RCC 7860 (cell line): Measurements from ENCODE around the gene RAB7A.
"Not testable (repeated sequence)": the region's sequence is repeated elsewhere in the genome, so short reads cannot be mapped to it uniquely, and the experiment has no call there.

Experiments
- DNase-seq: peaks from one replicate; pipeline ENCODE4 v3.0.0-alpha.2; 2015; ENCODE audit warnings: low spot score
- FAIRE-seq: peaks from 2 replicates; lab custom pipeline; 2012; peaks lifted over from hg19 to GRCh38; lab: Jason Lieb, UNC

RAB7A gene

DNA sequence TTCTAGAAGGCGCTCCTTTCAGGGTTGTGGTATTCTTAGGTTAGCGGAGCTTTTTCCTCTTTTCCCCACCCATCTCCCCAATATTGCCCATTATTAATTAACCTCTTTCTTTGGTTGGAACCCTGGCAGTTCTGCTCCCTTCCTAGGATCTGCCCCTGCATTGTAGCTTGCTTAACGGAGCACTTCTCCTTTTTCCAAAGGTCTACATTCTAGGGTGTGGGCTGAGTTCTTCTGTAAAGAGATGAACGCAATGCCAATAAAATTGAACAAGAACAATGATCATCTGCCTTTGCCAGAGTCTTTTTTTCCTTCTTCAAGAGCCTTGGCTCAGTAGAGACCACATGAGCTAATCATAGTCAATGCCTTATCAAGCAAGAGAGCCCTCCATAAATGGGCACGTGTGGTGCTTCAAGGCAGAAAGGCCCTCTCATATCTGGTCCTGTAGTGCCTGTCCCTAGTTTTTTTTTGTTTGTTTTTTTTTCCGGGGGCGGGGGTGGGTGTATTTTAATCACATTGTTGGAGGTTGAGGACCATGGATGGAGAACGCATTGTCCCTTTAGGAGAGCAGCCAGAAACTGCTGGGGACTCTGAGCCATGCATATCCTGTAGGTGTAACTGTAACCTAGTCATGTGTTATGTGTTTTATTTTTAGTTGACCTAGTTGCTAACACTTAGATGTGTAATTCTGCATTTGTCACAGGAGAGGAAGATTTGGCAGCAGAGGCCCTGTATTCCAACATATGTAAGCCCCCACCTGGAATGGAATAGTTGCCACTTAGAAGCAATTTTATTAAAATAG, 88.7 kb downstream of the RAB7A start:
- FAIRE-seq (no peak), DNase-seq (no peak)

DNA sequence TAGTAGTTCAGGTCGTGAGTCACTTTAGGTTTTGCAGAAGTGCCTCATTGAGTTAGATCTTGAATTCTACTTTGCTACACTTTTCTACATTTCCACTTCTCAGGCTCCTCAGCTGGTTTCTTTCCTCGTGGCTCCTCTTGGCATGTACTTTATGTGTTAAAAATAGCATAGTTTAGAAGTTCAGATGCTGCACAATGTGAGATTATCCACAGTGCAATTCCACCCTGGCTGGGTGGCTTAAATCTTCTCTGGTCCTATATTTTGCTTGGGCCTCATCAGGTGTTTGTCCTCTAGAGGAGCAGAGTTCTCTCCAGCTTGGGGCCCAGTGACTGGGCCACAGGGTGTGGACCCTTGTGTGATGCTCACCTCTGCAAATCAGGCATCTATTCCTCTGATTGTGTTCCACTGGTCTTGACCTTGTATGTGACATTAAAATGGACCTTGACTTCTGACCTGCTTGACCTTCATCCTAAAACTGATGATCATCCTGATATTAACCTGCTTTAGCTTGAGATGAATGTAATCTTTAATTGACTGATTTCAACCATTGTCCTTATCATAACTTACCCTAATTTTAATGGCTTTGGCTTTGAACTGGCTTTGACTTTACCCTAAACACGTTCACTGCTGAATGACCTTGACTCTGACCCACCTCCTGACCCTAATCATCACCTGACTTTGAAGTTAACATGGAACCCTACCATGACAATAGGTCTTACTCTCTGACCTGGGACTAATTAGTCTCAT, 89.5 kb downstream of the RAB7A start:
- FAIRE-seq = no peak

DNA sequence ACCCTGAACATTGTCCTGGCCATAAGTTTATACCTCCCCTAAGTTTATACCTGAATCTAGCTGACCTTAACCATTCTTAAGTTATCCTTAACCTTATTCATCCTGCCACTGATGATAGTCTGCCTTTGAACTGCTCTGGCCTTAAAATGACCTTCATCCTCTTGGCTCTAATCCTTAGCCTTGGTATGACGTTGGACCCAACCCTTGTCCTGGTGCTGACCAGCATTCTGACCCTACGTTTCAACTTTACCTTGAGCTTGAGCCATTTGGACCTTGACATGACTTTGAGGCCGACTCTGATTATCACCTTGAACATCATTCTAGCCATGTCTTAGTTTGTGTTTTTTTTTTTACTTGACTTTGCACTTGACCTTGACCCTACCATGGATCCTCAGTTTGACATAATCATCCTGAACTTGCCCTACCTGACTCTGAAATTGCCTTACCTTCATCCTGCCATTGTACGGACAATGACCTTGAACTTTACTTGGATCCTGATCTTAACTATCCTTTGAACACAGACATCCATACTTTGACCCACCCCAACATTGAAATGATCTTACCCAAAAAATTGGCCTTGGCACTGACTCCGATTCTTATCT, 92.3 kb downstream of the RAB7A start:
- no peak for FAIRE-seq
- DNase-seq = no peak

More for the DNA sequence above, 89.5 kb downstream of the RAB7A start:
- no peak for DNase-seq

DNA sequence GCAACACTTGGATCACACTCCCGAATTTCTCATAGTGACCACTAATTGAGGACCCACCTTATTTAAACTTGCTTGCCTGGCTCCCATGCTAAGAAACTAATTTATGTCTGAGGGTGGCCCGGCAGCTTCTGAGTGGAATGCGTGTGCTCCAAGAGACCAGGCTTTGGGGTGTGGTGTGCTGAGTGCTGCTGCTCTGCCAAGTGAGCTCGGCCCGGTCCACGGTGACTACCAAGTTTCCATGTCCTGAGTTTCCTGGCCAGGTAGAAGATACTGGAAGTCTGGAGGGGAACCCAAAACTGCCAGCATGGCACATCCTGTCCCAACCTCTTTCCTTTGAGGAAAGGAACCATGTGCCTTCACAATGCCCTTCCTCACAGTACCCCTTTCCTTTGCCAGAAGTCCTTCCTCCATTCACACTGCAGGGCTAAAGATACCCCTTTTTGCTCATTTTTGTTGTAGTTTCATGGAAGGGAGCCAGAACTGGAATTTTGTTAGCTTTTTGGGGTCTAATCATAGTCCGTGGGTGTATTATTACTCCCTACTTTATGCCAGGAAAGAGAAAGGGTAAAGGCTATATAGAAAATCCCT, 94.4 kb downstream of the RAB7A start:
- FAIRE-seq = no peak
- DNase-seq = no peak

DNA sequence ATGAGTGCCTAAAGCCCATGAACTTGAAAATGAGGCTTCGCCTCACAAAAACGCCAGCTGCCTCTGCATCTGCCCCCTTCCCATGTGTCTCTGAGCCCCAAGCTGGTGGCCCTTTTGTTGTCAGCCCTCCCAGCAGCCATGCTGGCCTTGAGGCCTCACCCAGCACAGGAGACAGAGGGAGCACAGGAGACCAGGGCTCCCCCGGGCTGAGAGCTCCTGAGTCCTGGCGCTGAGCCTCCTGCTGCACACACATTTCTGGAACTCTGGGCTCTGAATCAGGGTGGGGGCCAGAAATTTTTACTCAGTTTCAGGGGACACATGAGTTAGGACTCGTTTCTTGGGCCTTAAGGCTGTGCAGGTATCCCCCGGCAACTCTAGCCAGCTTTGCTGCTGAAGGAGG, 97.0 kb downstream of the RAB7A start:
- no peak for FAIRE-seq
- DNase-seq = no peak

DNA sequence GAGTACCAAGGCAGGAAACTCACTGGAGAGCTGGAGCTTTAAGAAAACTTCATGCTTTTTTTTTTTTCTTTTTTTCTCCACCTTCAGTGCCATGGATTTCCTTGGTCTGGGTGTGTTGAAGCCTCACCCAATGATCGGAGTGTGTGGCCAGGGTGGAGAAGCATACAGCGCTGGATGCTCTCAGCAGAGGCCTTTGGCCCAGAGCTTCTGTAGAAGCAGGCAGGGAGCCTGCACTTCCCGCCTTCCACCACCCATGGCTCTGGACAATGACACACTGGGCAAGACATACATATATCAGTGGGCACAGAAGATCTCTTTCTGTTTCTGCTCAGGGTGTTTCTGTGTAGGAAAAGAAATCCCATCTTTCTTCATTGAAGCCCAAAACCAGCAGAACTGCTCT, 97.6 kb downstream of the RAB7A start:
- DNase-seq (no peak), FAIRE-seq (no peak)

DNA sequence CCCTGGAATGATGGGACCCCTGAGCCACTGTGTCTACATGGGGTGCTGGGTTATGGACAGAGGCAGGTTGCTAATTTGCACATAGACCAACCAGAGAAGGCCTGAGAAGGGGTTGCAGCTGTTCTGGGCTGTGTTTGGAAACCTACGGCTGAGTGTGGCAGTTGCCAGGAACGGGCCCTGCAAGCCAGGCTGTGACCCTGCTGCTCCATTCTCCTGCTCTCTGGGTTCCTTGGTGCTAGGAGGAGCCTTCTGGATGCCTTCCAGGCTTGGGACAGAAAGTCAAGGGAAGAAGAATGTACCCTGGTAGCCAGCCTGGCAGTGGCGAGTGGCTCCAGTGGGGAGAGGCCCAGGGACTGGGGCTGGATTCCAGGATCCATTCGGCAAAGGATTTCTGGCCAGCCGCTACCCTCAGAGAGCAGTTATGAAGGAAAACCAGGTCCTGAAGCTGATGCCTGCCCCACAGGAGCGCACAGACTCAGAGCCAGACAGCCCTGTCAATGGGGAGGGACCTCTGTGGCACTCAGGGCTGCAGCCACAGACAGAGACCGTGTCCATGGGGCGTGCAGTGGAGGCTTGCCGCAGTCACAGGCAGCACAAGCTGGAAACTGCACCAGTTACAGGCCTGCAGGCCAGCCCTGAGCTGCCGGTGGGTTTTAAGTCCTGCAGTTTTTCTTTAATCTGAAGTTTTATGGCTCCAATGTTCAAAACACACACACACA, 98.3 kb downstream of the RAB7A start:
- no peak for FAIRE-seq
- DNase-seq = no peak

DNA sequence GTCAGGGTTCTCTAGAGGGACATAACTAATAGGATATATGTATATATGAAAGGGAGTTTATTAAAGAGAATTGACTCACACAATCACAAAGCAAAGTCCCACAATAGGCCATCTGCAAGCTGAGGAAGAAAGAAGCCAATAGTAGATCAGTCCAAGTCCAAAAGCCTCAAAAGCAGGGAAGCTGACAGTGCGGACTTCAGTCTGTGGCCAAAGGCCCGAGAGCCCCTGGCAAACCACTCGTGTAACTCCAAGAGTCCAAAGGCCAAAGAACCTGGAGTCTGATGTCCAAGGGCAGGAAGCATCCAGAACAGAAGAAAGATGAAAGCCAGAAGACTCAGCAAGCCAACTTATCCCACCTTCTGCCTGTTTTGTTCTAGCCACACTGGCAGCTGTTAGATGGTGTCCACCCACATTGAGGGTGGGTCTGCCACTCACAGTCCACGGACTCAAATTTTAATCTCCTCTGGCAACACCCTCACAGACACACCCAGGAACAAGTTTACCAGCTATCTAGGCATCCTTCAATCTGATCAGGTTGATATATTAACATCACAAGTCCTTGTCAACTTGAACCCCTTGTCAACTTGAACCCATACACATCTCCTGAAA, 99.2 kb downstream of the RAB7A start:
- DNase-seq (no peak), FAIRE-seq (no peak)

DNA sequence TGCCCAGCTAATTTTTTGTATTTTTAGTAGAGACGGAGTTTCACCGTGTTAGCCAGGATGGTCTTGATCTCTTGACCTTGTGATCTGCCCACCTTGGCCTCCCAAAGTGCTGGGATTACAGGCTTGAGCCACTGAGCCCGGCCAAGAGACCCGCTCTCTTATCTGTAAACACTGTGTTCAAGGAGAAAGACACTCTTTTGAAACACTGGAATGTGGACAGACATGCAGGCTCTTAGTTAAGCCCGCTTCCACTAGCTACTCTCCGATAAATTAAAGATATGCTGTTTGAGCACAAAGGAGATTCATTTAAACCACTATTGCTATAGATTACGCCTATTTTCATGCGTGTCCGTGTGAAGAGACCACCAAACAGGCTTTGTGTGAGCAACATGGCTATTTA, 103.1 kb downstream of the RAB7A start:
- not testable (repeated sequence) for DNase-seq, FAIRE-seq

DNA sequence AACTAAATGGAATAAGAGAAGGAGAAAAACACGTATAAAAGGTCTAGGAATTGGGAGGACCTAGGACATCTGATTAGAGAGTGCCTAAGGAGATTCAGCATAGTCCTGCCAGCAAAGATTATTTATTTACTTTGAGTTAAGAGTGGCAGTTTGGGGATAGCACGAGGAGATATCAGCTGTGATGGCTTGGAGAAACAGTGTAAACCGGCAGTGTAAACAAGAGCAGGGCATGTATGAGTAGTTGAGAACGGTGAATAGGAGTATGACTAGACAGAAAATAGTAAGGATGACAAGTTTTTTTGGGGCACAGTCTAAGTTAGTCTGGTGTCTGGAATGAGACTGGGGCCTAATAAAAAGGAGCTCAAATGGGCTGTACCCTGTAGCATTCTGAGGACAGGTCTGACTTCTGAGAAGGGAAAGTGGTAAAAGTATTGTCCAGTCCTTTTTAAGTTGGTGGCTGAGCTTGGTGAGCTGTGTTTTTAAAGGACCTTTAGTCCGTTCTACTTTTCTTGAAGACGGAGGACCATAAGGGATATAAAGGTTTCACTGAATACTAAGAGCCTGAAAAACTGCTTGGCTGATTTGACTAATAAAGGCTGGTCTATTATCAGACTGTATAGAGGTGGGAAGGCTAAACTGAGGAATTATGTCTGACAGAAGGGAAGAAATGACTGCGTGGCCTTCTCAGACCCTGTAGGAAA, 104.1 kb downstream of the RAB7A start:
- not testable (repeated sequence) for DNase-seq, FAIRE-seq

DNA sequence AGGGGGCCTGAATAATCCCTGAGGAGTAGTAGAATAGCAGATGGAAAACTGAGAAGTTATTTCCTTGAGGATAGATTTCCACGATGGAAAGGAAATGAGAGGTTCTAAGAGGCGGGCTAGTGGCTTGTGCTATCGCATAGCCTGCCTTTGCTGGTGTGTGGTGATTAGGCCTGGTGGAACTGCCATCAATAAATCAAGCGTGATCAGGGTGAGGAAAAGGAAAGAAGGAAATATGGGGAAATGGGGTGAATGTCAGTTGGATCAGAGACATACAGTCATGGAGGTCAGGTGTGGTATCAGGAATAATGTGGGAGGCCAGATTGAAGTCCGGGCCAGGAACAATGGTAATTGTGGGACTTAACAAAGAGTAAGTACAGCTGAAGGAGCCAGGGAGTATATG, 104.8 kb downstream of the RAB7A start:
- not testable (repeated sequence) for FAIRE-seq, DNase-seq

DNA sequence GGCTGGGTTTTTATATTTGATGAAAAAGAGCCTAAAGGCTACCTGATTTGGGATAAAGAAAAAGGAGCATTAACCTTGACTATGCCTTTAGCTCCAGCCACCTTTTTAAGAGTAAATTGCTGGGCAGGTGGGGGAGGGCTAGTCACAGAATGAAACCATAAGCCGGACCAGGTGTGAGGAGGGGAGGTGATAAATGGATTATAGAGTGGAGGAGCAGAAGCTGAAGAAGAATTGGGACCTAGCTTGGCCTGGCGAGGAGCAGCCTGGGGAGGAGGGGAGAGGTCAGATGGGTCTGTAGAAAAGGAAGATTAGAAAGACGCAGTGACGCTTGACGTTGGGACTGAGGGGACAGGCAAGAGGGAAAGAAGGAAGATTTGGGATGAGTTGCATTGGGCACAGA, 107.0 kb downstream of the RAB7A start:
- FAIRE-seq, DNase-seq: not testable (repeated sequence)

DNA sequence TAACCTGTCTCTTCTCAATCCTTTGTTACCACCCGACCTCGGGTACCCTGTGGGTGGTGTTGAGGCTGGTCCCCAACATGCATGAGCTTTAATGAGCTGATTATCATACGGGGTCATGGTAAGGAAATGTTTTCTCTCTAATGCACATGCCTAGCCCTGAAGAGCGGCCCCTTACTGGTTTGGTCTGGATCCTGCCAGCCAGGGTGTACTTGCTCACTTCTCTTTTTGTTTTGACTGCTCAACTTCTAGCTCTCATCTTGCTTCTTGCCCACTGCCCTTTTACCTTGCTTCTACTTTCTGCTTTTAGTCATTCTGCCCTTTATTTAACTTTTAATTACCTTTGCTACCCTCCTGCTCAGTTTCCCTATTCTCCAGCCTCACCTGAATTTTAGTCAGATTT, 109.1 kb downstream of the RAB7A start:
- DNase-seq (no peak), FAIRE-seq (no peak)

DNA sequence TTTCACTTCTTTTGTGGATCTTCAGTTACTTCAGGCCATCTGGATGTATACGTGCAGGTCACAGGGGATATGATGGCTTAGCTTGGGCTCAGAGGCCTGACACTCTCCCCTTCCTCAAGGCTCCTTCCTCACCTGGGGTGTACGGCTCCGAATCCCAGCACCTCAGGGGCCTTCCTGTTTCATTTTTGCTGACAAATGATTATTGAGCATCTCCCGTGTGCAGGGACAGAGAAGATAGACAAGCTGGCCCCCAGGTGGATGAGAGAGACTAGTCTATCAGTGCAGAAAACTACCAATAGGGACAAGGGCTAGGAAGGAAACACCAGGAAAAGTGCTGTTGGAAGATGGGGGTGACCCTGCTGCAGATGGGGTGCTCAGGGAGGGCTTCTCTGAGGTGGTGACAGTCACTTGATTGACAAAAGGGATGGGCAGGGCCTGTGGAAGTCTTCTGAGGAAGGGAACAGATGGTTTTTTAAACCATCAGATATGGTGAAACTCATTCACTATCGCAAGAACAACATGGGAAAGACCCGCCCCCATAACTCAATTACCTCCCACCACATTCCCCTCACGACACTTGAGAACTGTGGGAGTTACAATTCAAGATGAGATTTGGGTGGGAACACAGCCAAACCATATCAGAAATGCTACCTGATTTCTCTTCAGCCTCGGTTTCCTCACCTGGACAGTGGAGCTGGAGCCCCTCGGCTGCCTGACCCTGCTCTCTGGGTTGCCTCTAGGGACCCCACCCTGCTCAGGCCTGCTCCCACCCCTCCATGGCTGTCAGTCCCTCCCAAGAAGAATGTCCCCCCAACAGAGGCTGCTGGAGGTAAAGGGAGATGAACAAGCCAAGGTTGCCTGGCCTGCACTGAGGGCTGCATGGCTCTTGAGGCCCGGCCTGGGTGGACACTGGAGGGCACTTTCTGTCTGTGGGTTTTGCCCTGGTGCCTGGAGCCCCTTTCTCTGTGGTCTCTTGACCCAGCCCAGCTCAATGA, 116.2 kb downstream of the RAB7A start:
- DNase-seq (no peak), FAIRE-seq (no peak)

DNA sequence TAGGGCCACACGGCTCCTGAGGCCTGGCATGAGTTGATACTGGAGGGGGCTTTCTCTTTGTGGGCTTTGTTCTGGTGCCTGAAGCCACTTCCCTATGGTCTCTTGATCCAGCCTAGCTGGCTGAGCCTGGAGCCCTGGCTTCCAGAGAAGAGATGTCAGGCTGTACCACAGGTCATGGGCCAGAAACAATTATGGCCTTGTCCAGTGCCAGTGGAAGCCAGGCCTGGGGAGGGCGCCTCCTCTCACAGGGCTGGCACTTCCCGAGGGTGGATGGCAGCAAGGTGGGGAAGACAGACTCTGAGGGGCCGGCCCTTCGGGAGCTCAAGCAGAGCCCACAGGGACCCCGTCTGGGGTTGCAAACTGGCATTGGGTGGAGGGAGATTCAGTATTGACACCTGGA, 118.5 kb downstream of the RAB7A start:
- FAIRE-seq = no peak
- DNase-seq = no peak

DNA sequence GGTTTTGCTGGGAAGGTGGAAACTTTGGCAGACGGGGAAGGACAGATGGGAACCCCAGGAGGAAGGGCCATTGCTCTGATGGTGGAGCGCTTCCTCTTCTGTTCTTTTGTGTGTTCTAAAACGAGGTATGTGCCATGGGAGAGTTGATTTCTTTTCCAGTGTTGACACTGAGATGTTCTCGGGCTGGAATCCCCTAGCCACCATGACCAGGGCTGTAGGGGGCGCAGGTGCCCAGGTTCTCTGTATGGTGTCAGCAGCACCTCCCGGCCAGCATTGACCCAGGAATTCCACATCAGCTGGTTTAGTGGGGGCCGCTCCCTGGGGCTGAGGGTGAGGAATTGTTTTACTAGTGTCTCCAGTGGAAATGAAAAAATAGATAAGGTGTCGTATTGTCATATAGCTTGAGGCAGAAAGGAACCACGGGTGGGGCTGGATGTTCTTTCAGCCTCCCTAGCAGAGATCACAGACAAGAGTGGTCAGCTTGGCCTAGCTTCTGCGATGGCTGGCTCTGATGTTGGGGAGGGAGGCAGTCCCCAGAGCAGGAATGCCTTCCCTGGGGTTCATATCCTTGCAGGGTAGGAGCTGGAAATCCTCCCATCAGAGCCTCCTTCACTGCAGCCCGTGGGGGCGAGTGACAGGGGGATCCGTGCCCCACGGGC, 119.3 kb downstream of the RAB7A start:
- no peak for DNase-seq
- FAIRE-seq = no peak

DNA sequence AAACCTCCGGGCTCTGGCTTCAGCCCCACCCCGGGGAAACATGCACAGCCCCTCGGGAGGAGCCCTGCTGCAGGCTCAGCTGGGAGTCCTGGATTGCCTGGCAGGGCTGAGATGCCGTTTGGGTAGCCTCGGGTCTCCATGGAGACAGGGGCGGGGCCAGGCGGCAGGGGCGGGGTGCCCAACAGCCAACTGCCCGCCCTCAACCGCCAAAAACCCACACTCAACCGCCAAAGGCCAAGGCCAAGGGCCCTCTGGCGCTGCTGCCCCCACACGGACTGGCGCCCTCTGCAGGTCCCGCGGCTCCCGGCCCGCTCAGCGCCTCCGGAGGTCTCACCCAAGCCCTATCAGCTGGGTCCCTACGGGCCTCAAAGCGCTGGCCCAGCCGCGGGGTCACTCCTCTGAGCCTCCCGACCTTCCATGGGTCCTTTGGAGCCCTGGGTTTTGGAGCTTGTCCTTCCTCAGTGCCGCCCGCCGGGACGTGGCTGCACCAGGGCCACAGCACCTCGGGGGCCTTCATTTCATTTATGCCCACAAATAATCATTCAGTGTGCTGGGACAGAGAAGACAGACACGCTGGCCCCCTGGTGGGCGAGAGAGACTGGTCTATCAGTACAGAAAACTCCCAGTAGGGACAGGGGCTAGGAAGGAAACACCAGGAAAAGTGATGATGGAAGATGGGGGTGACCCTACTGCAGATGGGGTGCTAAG, 119.9 kb downstream of the RAB7A start:
- DNase-seq = no peak
- no peak for FAIRE-seq
